ENCODE data around the gene SHF.

The SHF gene

GRCh38 chr15:45151998-45152828 lies 35.6 kb downstream of the SHF start:
- H3K27me3 Mint-ChIP-seq (ENCODE audit: low read depth) = no peaks in the 10 kb centered on the region
- no peak overlapping the region for H3K4me3 Mint-ChIP-seq
- no peaks in the 10 kb centered on the region for H3K9me3 Mint-ChIP-seq
- peaks cover 5% of the 10 kb centered on the region for H3K4me1 Mint-ChIP-seq (ENCODE audit: low read depth)
- DNase-seq (ENCODE audit: low spot score) = no peak
- H3K27ac Mint-ChIP-seq = no peak overlapping the region
- peaks cover 8% of the 10 kb centered on the region for H3K36me3 Mint-ChIP-seq (ENCODE audit: low read depth)

GRCh38 chr15:45150997-45151396 lies 36.8 kb downstream of the SHF start:
- H3K36me3 Mint-ChIP-seq (ENCODE audit: low read depth) = peaks cover 8% of the 10 kb centered on the region
- DNase-seq (ENCODE audit: low spot score) = no peak
- no peaks in the 10 kb centered on the region for H3K27me3 Mint-ChIP-seq (ENCODE audit: low read depth)
- no peaks in the 10 kb centered on the region for H3K4me1 Mint-ChIP-seq (ENCODE audit: low read depth)
- no peak overlapping the region for H3K4me3 Mint-ChIP-seq
- H3K9me3 Mint-ChIP-seq = no peaks in the 10 kb centered on the region
- no peak overlapping the region for H3K27ac Mint-ChIP-seq

GRCh38 chr15:45150481-45150880 lies 37.3 kb downstream of the SHF start:
- Mint-ChIP-seq H3K9me3 (no peaks in the 10 kb centered on the region), H3K4me1 (ENCODE audit: low read depth) (no peaks in the 10 kb centered on the region), H3K4me3 (no peak overlapping the region), H3K27ac (no peak overlapping the region), H3K27me3 (ENCODE audit: low read depth) (no peaks in the 10 kb centered on the region), H3K36me3 (ENCODE audit: low read depth) (peaks cover 8% of the 10 kb centered on the region)
- DNase-seq (ENCODE audit: low spot score) = no peak

- Mint-ChIP-seq H3K9me3 (no peaks in the 10 kb centered on the region), H3K4me1 (ENCODE audit: low read depth) (no peaks in the 10 kb centered on the region), H3K27ac (no peak overlapping the region), H3K36me3 (ENCODE audit: low read depth) (peaks cover 8% of the 10 kb centered on the region), H3K4me3 (no peak overlapping the region), H3K27me3 (ENCODE audit: low read depth) (no peaks in the 10 kb centered on the region)
- DNase-seq (ENCODE audit: low spot score) = no peak
These were observed 38.7 kb downstream of the SHF start for GRCh38 chr15:45149060-45149459.

- H3K27ac Mint-ChIP-seq = no peak overlapping the region
- H3K36me3 Mint-ChIP-seq (ENCODE audit: low read depth) = peaks cover 8% of the 10 kb centered on the region
- H3K27me3 Mint-ChIP-seq (ENCODE audit: low read depth) = no peaks in the 10 kb centered on the region
- no peaks in the 10 kb centered on the region for H3K9me3 Mint-ChIP-seq
- no peak for DNase-seq (ENCODE audit: low spot score)
- H3K4me1 Mint-ChIP-seq (ENCODE audit: low read depth) = no peaks in the 10 kb centered on the region
- H3K4me3 Mint-ChIP-seq = no peak overlapping the region
These were observed 39.4 kb downstream of the SHF start for GRCh38 chr15:45148076-45149059.

GRCh38 chr15:45147606-45148005 lies 40.2 kb downstream of the SHF start:
- H3K27me3 Mint-ChIP-seq (ENCODE audit: low read depth) = no peaks in the 10 kb centered on the region
- no peak overlapping the region for H3K4me3 Mint-ChIP-seq
- peaks cover 8% of the 10 kb centered on the region for H3K36me3 Mint-ChIP-seq (ENCODE audit: low read depth)
- DNase-seq (ENCODE audit: low spot score) = no peak
- H3K27ac Mint-ChIP-seq = no peak overlapping the region
- H3K9me3 Mint-ChIP-seq = no peaks in the 10 kb centered on the region
- H3K4me1 Mint-ChIP-seq (ENCODE audit: low read depth) = no peaks in the 10 kb centered on the region

GRCh38 chr15:45146405-45146804 lies 41.4 kb downstream of the SHF start:
- Mint-ChIP-seq H3K27ac (no peak overlapping the region), H3K27me3 (ENCODE audit: low read depth) (no peaks in the 10 kb centered on the region), H3K4me1 (ENCODE audit: low read depth) (no peaks in the 10 kb centered on the region), H3K4me3 (no peak overlapping the region), H3K36me3 (ENCODE audit: low read depth) (peaks cover 3% of the 10 kb centered on the region), H3K9me3 (no peaks in the 10 kb centered on the region)
- no peak for DNase-seq (ENCODE audit: low spot score)

GRCh38 chr15:45144775-45145174 lies 43.0 kb downstream of the SHF start:
- H3K27me3 Mint-ChIP-seq (ENCODE audit: low read depth) = no peaks in the 10 kb centered on the region
- no peak for DNase-seq (ENCODE audit: low spot score)
- H3K27ac Mint-ChIP-seq = no peak overlapping the region
- no peaks in the 10 kb centered on the region for H3K9me3 Mint-ChIP-seq
- no peaks in the 10 kb centered on the region for H3K4me1 Mint-ChIP-seq (ENCODE audit: low read depth)
- no peaks in the 10 kb centered on the region for H3K36me3 Mint-ChIP-seq (ENCODE audit: low read depth)
- H3K4me3 Mint-ChIP-seq = no peak overlapping the region

GRCh38 chr15:45143946-45144345 lies 43.8 kb downstream of the SHF start:
- Mint-ChIP-seq H3K36me3 (ENCODE audit: low read depth) (no peaks in the 10 kb centered on the region), H3K27ac (no peak overlapping the region)

GRCh38 chr15:45143056-45143455 lies 44.7 kb downstream of the SHF start:
- Mint-ChIP-seq H3K36me3 (ENCODE audit: low read depth) (no peaks in the 10 kb centered on the region), H3K9me3 (no peaks in the 10 kb centered on the region), H3K4me1 (ENCODE audit: low read depth) (no peaks in the 10 kb centered on the region), H3K27ac (no peak overlapping the region), H3K27me3 (ENCODE audit: low read depth) (no peaks in the 10 kb centered on the region), H3K4me3 (no peak overlapping the region)
- no peak for DNase-seq (ENCODE audit: low spot score)

More at GRCh38 chr15:45143946-45144345, 43.8 kb downstream of the SHF start:
- H3K9me3 Mint-ChIP-seq = no peaks in the 10 kb centered on the region
- DNase-seq (ENCODE audit: low spot score) = no peak
- H3K4me1 Mint-ChIP-seq (ENCODE audit: low read depth) = no peaks in the 10 kb centered on the region
- H3K4me3 Mint-ChIP-seq = no peak overlapping the region
- no peaks in the 10 kb centered on the region for H3K27me3 Mint-ChIP-seq (ENCODE audit: low read depth)

- no peaks in the 10 kb centered on the region for H3K4me1 Mint-ChIP-seq (ENCODE audit: low read depth)
- H3K9me3 Mint-ChIP-seq = no peaks in the 10 kb centered on the region
- peaks cover 4% of the 10 kb centered on the region for H3K27me3 Mint-ChIP-seq (ENCODE audit: low read depth)
- no peak overlapping the region for H3K4me3 Mint-ChIP-seq
- no peak for DNase-seq (ENCODE audit: low spot score)
- no peaks in the 10 kb centered on the region for H3K36me3 Mint-ChIP-seq (ENCODE audit: low read depth)
- no peak overlapping the region for H3K27ac Mint-ChIP-seq
These were observed 46.4 kb downstream of the SHF start for GRCh38 chr15:45141386-45141785.

GRCh38 chr15:45140557-45141250 lies 47.1 kb downstream of the SHF start:
- H3K36me3 Mint-ChIP-seq (ENCODE audit: low read depth) = no peaks in the 10 kb centered on the region
- H3K4me3 Mint-ChIP-seq = no peak overlapping the region
- peaks cover 2% of the 10 kb centered on the region for H3K4me1 Mint-ChIP-seq (ENCODE audit: low read depth)
- H3K27me3 Mint-ChIP-seq (ENCODE audit: low read depth) = peaks cover 9% of the 10 kb centered on the region
- DNase-seq (ENCODE audit: low spot score) = no peak
- no peak overlapping the region for H3K27ac Mint-ChIP-seq
- no peaks in the 10 kb centered on the region for H3K9me3 Mint-ChIP-seq

GRCh38 chr15:45139770-45140169 lies 48.0 kb downstream of the SHF start:
- Mint-ChIP-seq H3K4me1 (ENCODE audit: low read depth) (peaks cover 2% of the 10 kb centered on the region), H3K36me3 (ENCODE audit: low read depth) (no peaks in the 10 kb centered on the region), H3K27me3 (ENCODE audit: low read depth) (peaks cover 11% of the 10 kb centered on the region), H3K4me3 (no peak overlapping the region), H3K27ac (no peak overlapping the region), H3K9me3 (no peaks in the 10 kb centered on the region)
- DNase-seq (ENCODE audit: low spot score) = no peak

Measured in T-helper 2 cell treated with Interferon-gamma antibody and Interleukin-4, amounts not matched to agents 5 μg/mL and 100 μg/mL, for 36 hours (primary cell).